ENCODE data around the gene CTNND2.

Gene CTNND2

DNA sequence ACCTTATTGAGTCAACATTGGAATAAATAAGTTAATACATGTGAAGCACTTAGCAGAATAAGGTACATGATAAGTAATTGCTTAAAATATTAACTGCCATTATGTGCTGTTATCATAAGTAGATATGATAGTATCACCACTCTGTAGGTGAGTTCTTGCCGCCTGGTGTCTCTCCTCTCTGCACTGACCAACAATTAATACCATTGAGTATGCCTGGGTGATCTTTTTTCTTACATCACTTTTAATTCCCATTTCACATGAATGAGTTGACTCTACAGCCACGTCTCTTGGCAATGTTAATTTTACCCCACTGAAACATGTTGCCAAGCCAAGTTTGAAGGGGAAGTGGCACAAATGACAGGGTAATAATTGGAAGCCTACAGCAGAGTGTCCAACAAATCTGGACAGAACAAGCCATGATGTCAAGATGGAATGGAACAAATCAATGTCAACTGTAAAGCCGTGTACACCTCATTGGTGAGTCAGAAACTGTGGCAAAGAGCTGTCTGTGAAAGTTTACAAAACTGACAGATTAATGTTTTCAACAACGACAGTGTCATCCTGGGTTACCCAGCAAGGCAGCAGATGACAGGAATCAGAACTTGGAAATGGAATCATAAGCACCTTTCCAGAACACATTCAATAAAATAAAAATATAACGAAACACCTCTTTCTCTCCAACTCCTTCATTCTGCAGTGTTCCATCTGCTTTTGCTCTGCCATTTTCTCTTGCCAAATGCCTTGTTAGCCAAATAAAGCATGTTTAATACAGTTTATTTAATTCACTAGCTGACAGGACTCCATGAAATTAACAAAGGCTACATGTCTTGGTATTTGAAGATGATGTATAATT lies 330.9 kb downstream of the CTNND2 start:
- no peak for TF ChIP-seq CTCF (IDR thresholded peaks at IDR 0.05; ENCODE audit: insufficient read depth, missing control alignments)
- FAIRE-seq (no peak), DNase-seq (ENCODE audit: insufficient read length, low spot score) (no peak)

DNA sequence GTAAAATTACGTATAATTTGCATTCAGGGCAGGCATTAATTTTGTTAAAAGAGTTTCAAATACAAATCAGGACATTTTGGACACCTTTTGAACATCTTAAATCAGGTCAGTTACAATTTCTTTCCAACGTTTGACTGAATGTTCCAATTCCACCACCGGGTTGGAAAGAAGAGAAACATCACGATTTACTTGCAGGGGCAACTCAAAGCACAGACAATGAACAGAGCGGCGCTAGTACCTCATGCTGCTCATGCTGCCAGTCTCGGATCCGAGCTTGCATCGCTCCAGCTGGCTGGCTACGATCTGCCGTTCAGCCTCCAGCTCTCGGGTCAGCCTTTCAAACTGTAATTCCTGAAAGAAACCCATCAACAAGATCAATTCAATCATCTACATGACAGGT lies 339.5 kb downstream of the CTNND2 start:
- FAIRE-seq = no peak
- no peak for DNase-seq (ENCODE audit: insufficient read length, low spot score)
- no peak for TF ChIP-seq CTCF (IDR thresholded peaks at IDR 0.05; ENCODE audit: insufficient read depth, missing control alignments)

- FAIRE-seq (no peak), DNase-seq (ENCODE audit: insufficient read length, low spot score) (no peak)
- no peak for TF ChIP-seq CTCF (IDR thresholded peaks at IDR 0.05; ENCODE audit: insufficient read depth, missing control alignments)
These were observed 340.4 kb downstream of the CTNND2 start for GRCh38 chr5:11563822-11564221.

DNA sequence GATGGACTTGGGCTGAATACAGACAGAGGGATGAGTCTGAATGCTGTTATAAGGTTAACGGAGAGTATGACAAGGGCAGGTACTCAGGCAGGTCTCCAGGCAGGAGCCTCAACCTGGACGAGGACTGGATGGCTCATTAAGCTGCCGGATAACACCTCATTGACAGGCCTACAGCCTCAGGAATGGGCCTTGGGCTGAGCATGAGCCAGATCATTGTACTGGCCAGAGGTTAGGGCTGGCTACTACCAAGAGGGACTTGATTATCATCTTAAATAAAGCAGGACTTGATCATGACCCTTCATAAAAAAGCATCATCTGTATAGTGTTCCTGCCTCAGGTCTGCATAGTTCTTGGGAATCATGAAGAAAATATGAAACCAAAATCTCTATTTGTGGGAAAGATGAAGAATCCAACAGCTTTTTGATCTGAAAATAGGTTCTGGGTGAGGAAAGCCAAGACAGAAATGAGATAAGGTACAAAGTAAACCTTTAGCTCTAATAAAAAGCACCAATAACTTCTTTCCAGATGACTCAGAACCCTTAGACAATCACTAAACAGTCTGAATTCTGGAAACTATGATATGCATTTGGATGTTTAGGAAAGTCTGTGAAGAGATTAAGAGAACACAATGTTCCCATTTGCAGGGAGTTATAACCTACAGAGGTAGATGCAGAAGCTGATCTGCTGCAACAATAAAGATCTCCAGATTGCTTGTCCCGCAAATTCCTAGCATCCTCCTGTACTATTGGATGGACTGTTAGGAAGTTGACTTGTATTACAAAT lies 343.1 kb downstream of the CTNND2 start:
- DNase-seq (ENCODE audit: insufficient read length, low spot score) = no peak
- no peak for FAIRE-seq
- no peak for TF ChIP-seq CTCF (IDR thresholded peaks at IDR 0.05; ENCODE audit: insufficient read depth, missing control alignments)

- DNase-seq (ENCODE audit: insufficient read length, low spot score) = no peak
- FAIRE-seq = no peak
- TF ChIP-seq CTCF (IDR thresholded peaks at IDR 0.05; ENCODE audit: insufficient read depth, missing control alignments) = no peak
These were observed 347.2 kb downstream of the CTNND2 start for GRCh38 chr5:11557063-11557462.

DNA sequence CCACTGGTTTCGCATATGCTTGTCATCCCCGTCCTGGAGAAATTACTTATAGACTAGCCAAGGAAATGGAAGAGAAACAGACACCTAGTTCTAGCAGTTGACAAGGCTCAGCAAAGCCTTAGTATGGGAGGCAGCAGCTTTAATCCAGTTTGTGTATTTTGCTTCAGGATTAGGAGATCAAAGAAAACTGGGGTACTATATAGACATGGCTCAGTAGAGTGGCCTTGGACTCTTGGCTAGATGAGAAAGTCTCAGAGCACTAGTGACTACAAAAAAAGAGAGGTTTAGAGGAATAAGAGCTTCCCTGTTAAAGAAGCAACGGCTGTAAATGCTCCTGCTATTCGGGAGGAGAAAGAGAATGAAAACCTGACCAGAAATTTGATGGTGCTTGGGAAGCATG lies 349.1 kb downstream of the CTNND2 start:
- no peak for DNase-seq (ENCODE audit: insufficient read length, low spot score)
- no peak for TF ChIP-seq CTCF (IDR thresholded peaks at IDR 0.05; ENCODE audit: insufficient read depth, missing control alignments)
- FAIRE-seq = no peak

DNA sequence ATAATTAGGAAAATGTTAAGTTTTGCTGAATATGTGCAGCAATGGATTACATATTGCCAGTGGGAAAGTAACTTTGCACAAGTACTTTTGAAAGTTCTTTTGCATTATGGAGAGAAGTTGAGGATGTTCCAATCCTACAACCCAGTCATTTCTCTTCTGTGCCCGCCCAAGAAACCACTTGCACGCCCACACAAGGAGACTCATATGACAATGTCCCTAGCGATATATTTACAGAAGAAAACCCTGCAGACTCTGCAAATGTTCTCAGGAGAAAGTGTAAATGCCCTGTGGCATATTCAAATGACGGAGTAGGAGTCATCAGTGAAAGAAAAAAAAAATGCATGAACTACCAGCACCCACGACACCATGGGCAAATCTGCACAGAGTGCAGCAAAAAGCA lies 356.5 kb downstream of the CTNND2 start:
- DNase-seq (ENCODE audit: insufficient read length, low spot score) = no peak
- no peak for FAIRE-seq
- no peak for TF ChIP-seq CTCF (IDR thresholded peaks at IDR 0.05; ENCODE audit: insufficient read depth, missing control alignments)

Data from D721Med (cell line).